ENCODE data around the gene C14orf180.

DNA sequence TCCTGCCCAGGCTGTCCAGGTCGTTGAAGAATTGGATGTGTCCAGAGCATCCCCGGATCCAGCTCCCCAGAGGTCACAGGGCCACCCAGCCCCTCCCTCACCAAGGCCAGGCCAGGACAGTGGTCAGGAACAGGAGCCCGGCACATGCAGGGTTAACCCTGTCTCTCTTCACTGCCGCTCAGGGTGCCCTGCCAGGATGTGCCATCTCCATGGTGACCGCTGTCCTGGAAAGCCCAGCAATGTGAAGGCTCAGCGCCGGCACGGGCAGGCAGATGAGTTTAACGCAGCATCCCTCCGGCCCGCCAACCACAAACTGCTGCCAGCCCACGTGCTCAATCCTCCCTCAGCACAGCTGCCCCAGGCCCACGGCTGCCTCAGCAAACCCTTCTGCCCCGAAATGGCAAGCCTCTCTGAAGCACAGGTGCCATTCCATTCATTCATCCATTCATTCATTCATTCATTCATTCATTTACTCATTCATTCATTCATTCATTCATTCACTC lies 20.6 kb downstream of the C14orf180 start:
- TF ChIP-seq, protein P1, sequence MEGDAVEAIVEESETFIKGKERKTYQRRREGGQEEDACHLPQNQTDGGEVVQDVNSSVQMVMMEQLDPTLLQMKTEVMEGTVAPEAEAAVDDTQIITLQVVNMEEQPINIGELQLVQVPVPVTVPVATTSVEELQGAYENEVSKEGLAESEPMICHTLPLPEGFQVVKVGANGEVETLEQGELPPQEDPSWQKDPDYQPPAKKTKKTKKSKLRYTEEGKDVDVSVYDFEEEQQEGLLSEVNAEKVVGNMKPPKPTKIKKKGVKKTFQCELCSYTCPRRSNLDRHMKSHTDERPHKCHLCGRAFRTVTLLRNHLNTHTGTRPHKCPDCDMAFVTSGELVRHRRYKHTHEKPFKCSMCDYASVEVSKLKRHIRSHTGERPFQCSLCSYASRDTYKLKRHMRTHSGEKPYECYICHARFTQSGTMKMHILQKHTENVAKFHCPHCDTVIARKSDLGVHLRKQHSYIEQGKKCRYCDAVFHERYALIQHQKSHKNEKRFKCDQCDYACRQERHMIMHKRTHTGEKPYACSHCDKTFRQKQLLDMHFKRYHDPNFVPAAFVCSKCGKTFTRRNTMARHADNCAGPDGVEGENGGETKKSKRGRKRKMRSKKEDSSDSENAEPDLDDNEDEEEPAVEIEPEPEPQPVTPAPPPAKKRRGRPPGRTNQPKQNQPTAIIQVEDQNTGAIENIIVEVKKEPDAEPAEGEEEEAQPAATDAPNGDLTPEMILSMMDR (conservative IDR thresholded peaks at IDR 0.05): no peak
- no peak for TF ChIP-seq ZFX (IDR thresholded peaks at IDR 0.05)
